HepG2 (cell line): ENCODE measurements around the gene GSDMA. TPM values are rescaled to one million over a fixed set of nuclear protein-coding genes. Genes with fewer than 3 reads are reported as not detected.
A peak's percentile ranks its signal among the peaks of the same experiment; 100 is the strongest.

Experiments
- CBX1 ChIP-seq: IDR thresholded peaks from one replicate; pipeline ENCODE4 v1.6.1; 2016; ENCODE audit warnings: antibody characterized with exemption, low read depth
- HCFC1 ChIP-seq: fragments of 150-350 bp; IDR thresholded peaks from 2 replicates; pipeline ENCODE4 v1.6.1; 2014; ENCODE audit warnings: low read depth, low read length
- HMG20B ChIP-seq: conservative IDR thresholded peaks from 2 replicates; pipeline ENCODE4 v1.6.1; 2016; ENCODE audit warnings: missing genetic modification reagents, missing compliant biosample characterization
- IKZF1 ChIP-seq: fragments of 450-650 bp; IDR thresholded peaks from 2 replicates; pipeline ENCODE4 v1.7.1; 2016
- POGZ ChIP-seq: sonication (generic); formaldehyde crosslinking; IDR thresholded peaks from 2 replicates; pipeline ENCODE4 v1.4.0; 2020; ENCODE audit warnings: mild to moderate bottlenecking, missing genetic modification reagents
- PRPF4 ChIP-seq: fragments of 200-400 bp; formaldehyde crosslinking; IDR thresholded peaks from 2 replicates; pipeline ENCODE4 v1.6.1; 2016; ENCODE audit warnings: low read length, low read depth; ENCODE audit not compliant: poor library complexity, severe bottlenecking
- RFX5 ChIP-seq: IDR thresholded peaks from 2 replicates; pipeline ENCODE4 v1.6.1; 2011; ENCODE audit warnings: low read depth, low read length, improper control_type of control experiment
- RFXANK ChIP-seq: IDR thresholded peaks from 2 replicates; pipeline ENCODE4 v1.6.1; 2016
- RFXAP ChIP-seq: sonication (generic); formaldehyde crosslinking; IDR thresholded peaks from 2 replicates; pipeline ENCODE4 v1.4.0; 2020; ENCODE audit warnings: missing genetic modification reagents, borderline replicate concordance
- SETDB1 ChIP-seq: sonication (generic); formaldehyde crosslinking; IDR thresholded peaks from 2 replicates; pipeline ENCODE4 v1.5.1; 2020; ENCODE audit warnings: missing genetic modification reagents, mild to moderate bottlenecking, borderline replicate concordance
- SP140L ChIP-seq: sonication (generic); formaldehyde crosslinking; IDR thresholded peaks from 2 replicates; pipeline ENCODE4 v1.4.0; 2020; ENCODE audit warnings: missing genetic modification reagents, borderline replicate concordance
- TEF ChIP-seq: sonication (generic); formaldehyde crosslinking; IDR thresholded peaks from 2 replicates; pipeline ENCODE4 v1.5.0; 2020; ENCODE audit warnings: missing genetic modification reagents
- THAP7 ChIP-seq: sonication (generic); formaldehyde crosslinking; IDR thresholded peaks from 2 replicates; pipeline ENCODE4 v1.8.1; 2023; ENCODE audit warnings: mild to moderate bottlenecking, missing genetic modification reagents
- ZBTB39 ChIP-seq: sonication (generic); formaldehyde crosslinking; IDR thresholded peaks from 2 replicates; pipeline ENCODE4 v1.5.0; 2020; ENCODE audit warnings: missing genetic modification reagents
- ZNF205 ChIP-seq: IDR thresholded peaks from 2 replicates; pipeline ENCODE4 v1.6.1; 2018; ENCODE audit warnings: missing biosample characterization, missing genetic modification reagents
- ZNF232 ChIP-seq: sonication (generic); formaldehyde crosslinking; IDR thresholded peaks from 2 replicates; pipeline ENCODE4 v1.4.0; 2020; ENCODE audit warnings: missing genetic modification reagents, borderline replicate concordance
- ZNF337 ChIP-seq: sonication (generic); formaldehyde crosslinking; IDR thresholded peaks from 2 replicates; pipeline ENCODE4 v1.5.1; 2020; ENCODE audit warnings: missing genetic modification reagents, low read depth, mild to moderate bottlenecking, borderline replicate concordance
- ZNF597 ChIP-seq: sonication (generic); formaldehyde crosslinking; IDR thresholded peaks from 2 replicates; pipeline ENCODE4 v1.5.0; 2020; ENCODE audit warnings: missing genetic modification reagents
- ZNF740 ChIP-seq: sonication (generic); formaldehyde crosslinking; IDR thresholded peaks from 2 replicates; pipeline ENCODE4 v1.4.0; 2020; ENCODE audit warnings: missing genetic modification reagents
- ZNF770 ChIP-seq: sonication (generic); formaldehyde crosslinking; IDR thresholded peaks from 2 replicates; pipeline ENCODE4 v1.5.0; 2020; ENCODE audit warnings: mild to moderate bottlenecking, missing genetic modification reagents
- ZNF784 ChIP-seq: sonication (generic); formaldehyde crosslinking; IDR thresholded peaks from 2 replicates; pipeline ENCODE4 v1.5.1; 2020; ENCODE audit warnings: missing genetic modification reagents, mild to moderate bottlenecking, borderline replicate concordance
- ZNF841 ChIP-seq: sonication (generic); formaldehyde crosslinking; IDR thresholded peaks from 2 replicates; pipeline ENCODE4 v1.8.1; 2023; ENCODE audit warnings: missing genetic modification reagents, borderline replicate concordance
- ZSCAN12 ChIP-seq: sonication (generic); formaldehyde crosslinking; IDR thresholded peaks from 2 replicates; pipeline ENCODE4 v1.9.0; 2021; ENCODE audit warnings: mild to moderate bottlenecking, missing genetic modification reagents
- polyA plus RNA-seq, 8 experiments: library from polyadenylated mRNA; depleted of rRNA in 3 of 8; stranded (reverse) in 7 of 8; unstranded in 1 of 8; fragments of >200 nt; fragmentation: Illumina TruSeq in 4 of 8; extraction: Trizol in 4 of 8; gene quantifications; 2 replicates each; pipeline versions ENCODE4 v1.2.1 to v1.2.3, GENCODE V29; 2011 to 2016; ENCODE audit warnings: low read depth in 4 of 8, missing spikeins in 1 of 8, mixed read lengths in 1 of 8; ENCODE audit not compliant: insufficient read depth in 1 of 8
- total RNA-seq, 5 experiments: library from RNA; depleted of rRNA; stranded (reverse); fragments of >200 nt; fragmentation: Illumina TruSeq; extraction: Trizol; gene quantifications; 2 replicates each; pipeline ENCODE4 v1.2.3, GENCODE V29; 2016; ENCODE audit warnings: low read depth in 1 of 5

The GSDMA gene
- total and polyA plus RNA-seq, 2 of the 13 experiments (the other 11 are each of a cell fraction or from before 2014, with no cell fraction given): not detected

GRCh38 chr17:40026816-40027613 is 64.2 kb downstream of the GSDMA start (continued):
- TF ChIP-seq ZNF841 (CRISPR knock-in tag) (no peak), IKZF1 (no peak), SP140L (CRISPR knock-in tag) (no peak), CBX1 (no peak), ZSCAN12 (CRISPR knock-in tag) (no peak), ZNF784 (CRISPR knock-in tag) (0 out of 2 replicates have a peak, but pooled peaks have one; percentile 45), TEF (CRISPR knock-in tag) (no peak), ZNF205 (no peak), HCFC1 (no peak), SETDB1 (CRISPR knock-in tag) (no peak), ZNF740 (CRISPR knock-in tag) (no peak), POGZ (no peak), RFX5 (no peak), HMG20B (CRISPR knock-in tag) (no peak), THAP7 (CRISPR knock-in tag) (no peak), ZNF337 (no peak), ZNF597 (CRISPR knock-in tag) (no peak), PRPF4 (no peak), ZNF770 (no peak), ZBTB39 (CRISPR knock-in tag) (no peak), RFXAP (CRISPR knock-in tag) (no peak), RFXANK (CRISPR knock-in tag) (no peak), ZNF232 (no peak)
